A549 (cell line): ENCODE data around the gene PDE4D. TPM values are rescaled to one million over a fixed set of nuclear protein-coding genes. Genes with fewer than 3 reads are reported as not detected.
A peak's percentile ranks its signal among the peaks of the same experiment; 100 is the strongest.

ENCODE experiments used
- ATAC-seq, 2 experiments: fragments of 200-7000 bp in 1 of 2; fragments of >200 bp in 1 of 2; cut with Nextera tagmentation in 1 of 2; cut with Tn5 transposase in 1 of 2; 3 replicates each; pipeline versions ENCODE4 v1.8.0 to v1.9.1; 2018 to 2020; ENCODE audit warnings: mild to moderate bottlenecking in 1 of 2, moderate library complexity in 1 of 2
- CTCF ChIA-PET: fragments of 300-600 bp; sonication (Branson Sonifier 250); formaldehyde crosslinking; extraction: SDS; loops from one replicate; lab custom pipeline; 2021; ENCODE audit warnings: antibody characterized with exemption, inconsistent platforms; lab: Yijun Ruan, JAX
- POLR2A ChIA-PET: fragments of 350-600 bp; formaldehyde crosslinking; extraction: SDS; loops from one replicate; lab custom pipeline; 2021; ENCODE audit warnings: antibody characterized with exemption, inconsistent platforms; lab: Yijun Ruan, JAX
- DNase-seq, 2 experiments: peaks; one replicate each; pipeline versions ENCODE4 v3.0.0 to v3.0.0-alpha.2; 2011 to 2016; ENCODE audit warnings: low read depth in 1 of 2, low spot score in 1 of 2
- FAIRE-seq: peaks from 2 replicates; lab custom pipeline; 2011; peaks lifted over from hg19 to GRCh38; lab: Jason Lieb, UNC
- H3K27ac ChIP-seq, 2 experiments: fragments of >200 bp; sonication (Bioruptor Twin); formaldehyde crosslinking; 3 replicates each; pipeline ENCODE4 v1.5.1; 2016 to 2017
- H3K4me1 ChIP-seq: fragments of >200 bp; sonication (Bioruptor Twin); formaldehyde crosslinking; 3 replicates; pipeline ENCODE4 v1.6.1; 2016
- H3K4me2 ChIP-seq: fragments of >200 bp; sonication (Bioruptor Twin); formaldehyde crosslinking; 3 replicates; pipeline ENCODE4 v1.6.1; 2016
- H3K4me3 ChIP-seq: fragments of >200 bp; sonication (Bioruptor Twin); formaldehyde crosslinking; 3 replicates; pipeline ENCODE4 v1.5.1; 2016
- H3K9me3 ChIP-seq: fragments of >200 bp; sonication (Bioruptor Twin); formaldehyde crosslinking; 3 replicates; pipeline ENCODE4 v1.6.1; 2016
- BCL3 ChIP-seq: fragments of >200 bp; sonication (Bioruptor Twin); formaldehyde crosslinking; IDR thresholded peaks from 3 replicates; pipeline ENCODE4 v1.6.1; 2016
- BHLHE40 ChIP-seq: IDR thresholded peaks from 2 replicates; pipeline ENCODE4 v1.6.1; 2012; ENCODE audit warnings: low read depth, low read length, inconsistent platforms
- CBX2 ChIP-seq: fragments of 200-600 bp; sonication (generic); IDR thresholded peaks from 2 replicates; pipeline ENCODE4 v1.6.1; 2016; ENCODE audit warnings: low read depth, mild to moderate bottlenecking, borderline replicate concordance
- CBX8 ChIP-seq: fragments of 200-600 bp; sonication (generic); IDR thresholded peaks from 2 replicates; pipeline ENCODE4 v1.6.1; 2016
- EP300 ChIP-seq, 2 experiments: fragments of >200 bp; sonication (Bioruptor Twin); formaldehyde crosslinking; IDR thresholded peaks; 2 replicates in 1 of 2; 3 replicates in 1 of 2; pipeline ENCODE4 v1.6.1; 2016 to 2017
- ESRRA ChIP-seq: fragments of 150-350 bp; IDR thresholded peaks from 2 replicates; pipeline ENCODE4 v1.6.1; 2014; ENCODE audit warnings: mild to moderate bottlenecking, low read length, borderline replicate concordance
- FOSB ChIP-seq: fragments of 250-450 bp; sonication (Bioruptor Pico); IDR thresholded peaks from 2 replicates; pipeline ENCODE4 v1.5.0; 2020; ENCODE audit warnings: mild to moderate bottlenecking, moderate library complexity
- FOSL2 ChIP-seq, 2 experiments: fragments of 450-650 bp in 1 of 2; fragments of >200 bp in 1 of 2; sonication (Bioruptor Twin) in 1 of 2; formaldehyde crosslinking; IDR thresholded peaks; 2 replicates each; pipeline versions ENCODE4 v1.5.0 to v1.6.1; 2016 to 2020; ENCODE audit warnings: mild to moderate bottlenecking in 1 of 2, moderate library complexity in 1 of 2
- FOXS1 ChIP-seq: fragments of 250-450 bp; sonication (Bioruptor Pico); IDR thresholded peaks from 2 replicates; pipeline ENCODE4 v1.5.0; 2020; ENCODE audit warnings: mild to moderate bottlenecking, moderate library complexity
- HDAC2 ChIP-seq: fragments of 200-600 bp; sonication (generic); IDR thresholded peaks from 2 replicates; pipeline ENCODE4 v1.6.1; 2016
- HOXB13 ChIP-seq: fragments of 250-450 bp; sonication (Bioruptor Pico); IDR thresholded peaks from 2 replicates; pipeline ENCODE4 v1.5.0; 2020; ENCODE audit warnings: low read depth, mild to moderate bottlenecking, moderate library complexity
- HOXB5 ChIP-seq: fragments of 250-450 bp; sonication (Bioruptor Pico); IDR thresholded peaks from 2 replicates; pipeline ENCODE4 v1.5.0; 2020; ENCODE audit warnings: mild to moderate bottlenecking, moderate library complexity
- MYC ChIP-seq: IDR thresholded peaks from 2 replicates; pipeline ENCODE4 v1.6.1; 2012; ENCODE audit warnings: mild to moderate bottlenecking, inconsistent platforms, low read length, improper control_type of control experiment, borderline replicate concordance
- POLR2A ChIP-seq: IDR thresholded peaks from 2 replicates; pipeline ENCODE4 v1.6.1; 2012; ENCODE audit warnings: mild to moderate bottlenecking, low read length
- POLR2AphosphoS2 ChIP-seq: conservative IDR thresholded peaks from 2 replicates; pipeline ENCODE4 v1.6.1; 2012; ENCODE audit warnings: low read length, improper control_type of control experiment, inconsistent platforms
- RAD21 ChIP-seq, 2 experiments: fragments of >200 bp in 1 of 2; sonication (Bioruptor Twin) in 1 of 2; formaldehyde crosslinking in 1 of 2; IDR thresholded peaks in 1 of 2; conservative IDR thresholded peaks in 1 of 2; 2 replicates in 1 of 2; 3 replicates in 1 of 2; pipeline ENCODE4 v1.6.1; 2012 to 2018; ENCODE audit warnings: inconsistent platforms in 1 of 2
- RARB ChIP-seq: fragments of 250-450 bp; sonication (Bioruptor Pico); IDR thresholded peaks from 2 replicates; pipeline ENCODE4 v1.8.0; 2021; ENCODE audit warnings: mild to moderate bottlenecking, moderate library complexity
- RCOR1 ChIP-seq: fragments of 150-350 bp; IDR thresholded peaks from 2 replicates; pipeline ENCODE4 v1.6.1; 2014; ENCODE audit warnings: antibody characterized with exemption, low read length, low read depth
- REST ChIP-seq: fragments of 200-600 bp; sonication (generic); IDR thresholded peaks from 2 replicates; pipeline ENCODE4 v1.6.1; 2016; ENCODE audit warnings: antibody characterized with exemption, mild to moderate bottlenecking, moderate library complexity
- RNF2 ChIP-seq: fragments of 200-600 bp; sonication (generic); IDR thresholded peaks from 2 replicates; pipeline ENCODE4 v1.6.1; 2016; ENCODE audit warnings: low read depth, mild to moderate bottlenecking, antibody characterized with exemption, moderate library complexity, borderline replicate concordance
- TFCP2L1 ChIP-seq: fragments of 250-450 bp; sonication (Bioruptor Pico); IDR thresholded peaks from 2 replicates; pipeline ENCODE4 v1.5.0; 2021; ENCODE audit warnings: mild to moderate bottlenecking
- ZC3H11A ChIP-seq: fragments of 450-650 bp; IDR thresholded peaks from 2 replicates; pipeline ENCODE4 v1.6.1; 2014; ENCODE audit warnings: antibody characterized with exemption, mild to moderate bottlenecking
- ZNF302 ChIP-seq: fragments of 250-450 bp; sonication (Bioruptor Pico); IDR thresholded peaks from 2 replicates; pipeline ENCODE4 v1.9.0; 2021; ENCODE audit warnings: inconsistent platforms, mild to moderate bottlenecking, moderate library complexity
- ZSCAN20 ChIP-seq: fragments of 250-450 bp; sonication (Bioruptor Pico); IDR thresholded peaks from 2 replicates; pipeline ENCODE4 v1.8.0; 2022; ENCODE audit warnings: mild to moderate bottlenecking, moderate library complexity
- WGBS: methylation state at CpG from one replicate; pipeline ENCODE4 v1.1.6; 2017; ENCODE audit errors: missing lambda C conversion rate; 5-methylcytosine and 5-hydroxymethylcytosine counted together
- polyA plus RNA-seq, 4 experiments: library from polyadenylated mRNA; depleted of rRNA in 3 of 4; stranded (reverse); fragments of >200 nt; fragmentation: RNase III in 1 of 4; extraction: RNeasy Plus Mini Kit Qiagen cat#74134 plus additional on column Dnase treatment in 1 of 4; gene quantifications; 2 replicates in 3 of 4; 3 replicates in 1 of 4; pipeline ENCODE4 v1.2.3, GENCODE V29; 2011 to 2017

Gene PDE4D
- polyA plus RNA-seq, 2 of the 4 experiments (the other 2 are of a cell fraction) = 74.0 to 213 TPM

- FAIRE-seq (no peak), DNase-seq (no peak), ATAC-seq (no peak)
- ChIA-PET POLR2A (no interaction called here), CTCF (interaction anchor here (0.8 to 1.7 kb wide), 3 partner anchors 10 to 137 kb away, joined by 3 to 5 read pairs (median 4); no protein-coding TSS in a partner anchor)
- no peak overlapping the region for H3K4me3 ChIP-seq
- peaks cover 85% of the 10 kb centered on the region for H3K4me1 ChIP-seq
- 92% methylated on average over 2 of the region's 2 CpGs for WGBS
- no peak overlapping the region for H3K27ac ChIP-seq
- H3K9me3 ChIP-seq = no peaks in the 10 kb centered on the region
- no peak overlapping the region for H3K4me2 ChIP-seq
- TF ChIP-seq BHLHE40 (no peak), RCOR1 (no peak), RNF2 (no peak), HOXB13 (CRISPR knock-in tag) (no peak), BCL3 (no peak), FOXS1 (CRISPR knock-in tag) (no peak), CBX8 (no peak), POLR2A (no peak), ZNF302 (no peak), POLR2AphosphoS2 (no peak), TFCP2L1 (CRISPR knock-in tag) (no peak), MYC (no peak), ESRRA (no peak), FOSL2 (IDR thresholded peaks at IDR 0.05) (no peak), FOSL2 (CRISPR knock-in tag; IDR thresholded peaks at IDR 0.05) (no peak)
Observed at GRCh38 chr5:59325070-59325469, 568.5 kb downstream of the PDE4D start.

- FAIRE-seq = peak; percentile 39
- ChIA-PET CTCF (no interaction called here), POLR2A (no interaction called here)
- TF ChIP-seq RAD21 (conservative IDR thresholded peaks at IDR 0.05 in 1 of 2, IDR thresholded peaks at IDR 0.05 in 1 of 2) (no peak), EP300 (IDR thresholded peaks at IDR 0.05) (no peak), HOXB5 (CRISPR knock-in tag) (no peak), HDAC2 (no peak), CBX8 (no peak), ZC3H11A (no peak)
- no peak overlapping the region for H3K27ac ChIP-seq
- WGBS = 85% methylated on average over 2 of the region's 2 CpGs
- H3K4me3 ChIP-seq = no peak overlapping the region
- no peak for ATAC-seq
- no peak for DNase-seq
- H3K9me3 ChIP-seq = no peaks in the 10 kb centered on the region
- peak overlapping the region; percentile 7; the same call in 1 of the 3 replicates for H3K4me2 ChIP-seq
- H3K4me1 ChIP-seq = peaks cover 85% of the 10 kb centered on the region
Observed at GRCh38 chr5:59322894-59323293, 570.6 kb downstream of the PDE4D start.

GRCh38 chr5:59322058-59322457 lies 571.5 kb downstream of the PDE4D start:
- Histone ChIP-seq H3K4me1 (peaks cover 85% of the 10 kb centered on the region), H3K4me3 (no peak overlapping the region), H3K27ac (no peak overlapping the region), H3K4me2 (no peak overlapping the region), H3K9me3 (no peaks in the 10 kb centered on the region)
- FAIRE-seq (peak; percentile 46), DNase-seq (no peak), ATAC-seq (no peak)
- ChIA-PET POLR2A (no interaction called here), CTCF (no interaction called here)
- no peak for TF ChIP-seq CBX2
- TF ChIP-seq ZSCAN20 (CRISPR knock-in tag) = no peak
- TF ChIP-seq RAD21 (conservative IDR thresholded peaks at IDR 0.05 in 1 of 2, IDR thresholded peaks at IDR 0.05 in 1 of 2) = no peak

GRCh38 chr5:59321642-59322041 lies 571.9 kb downstream of the PDE4D start:
- WGBS = 86% methylated on average over 3 of the region's 3 CpGs

More at GRCh38 chr5:59321642-59322041, 571.9 kb downstream of the PDE4D start:
- no peak for FAIRE-seq
- H3K4me2 ChIP-seq = no peak overlapping the region
- no peak for DNase-seq
- H3K9me3 ChIP-seq = no peaks in the 10 kb centered on the region
- no peak; a peak in 1 of 6 replicates for ATAC-seq
- peaks cover 85% of the 10 kb centered on the region for H3K4me1 ChIP-seq
- no peak for TF ChIP-seq POLR2A
- no peak for TF ChIP-seq FOSB (CRISPR knock-in tag)
- no peak for TF ChIP-seq REST
- no peak for TF ChIP-seq RARB
- TF ChIP-seq HOXB5 (CRISPR knock-in tag) = no peak
- no peak for TF ChIP-seq HOXB13 (CRISPR knock-in tag)
- TF ChIP-seq, all 56 proteins: peak for 0
- CTCF ChIA-PET = no interaction called here
- POLR2A ChIA-PET = no interaction called here
- H3K4me3 ChIP-seq = no peak overlapping the region
- no peak overlapping the region for H3K27ac ChIP-seq
